HPDE6-E6E7 (cell line): ENCODE measurements around the gene HRAS.
"Not testable (repeated sequence)": the region's sequence is repeated elsewhere in the genome, so short reads cannot be mapped to it uniquely, and the experiment has no call there.

ENCODE experiments used
- DNase-seq: peaks from one replicate; pipeline ENCODE4 v3.0.0; 2011; ENCODE audit warnings: missing footprints; ENCODE audit errors: extremely low spot score

Gene HRAS

GRCh38 chr11:535519-536454, at the start of gene HRAS:
Gene HRAS (minus strand): TSS chr11:535576.
- peak; percentile 97 for DNase-seq

GRCh38 chr11:584287-584686, 48.9 kb upstream of the HRAS start:
- DNase-seq: no peak

GRCh38 chr11:581752-582151, 46.4 kb upstream of the HRAS start:
- DNase-seq: no peak

- DNase-seq: no peak
Observed at GRCh38 chr11:581342-581741, 46.0 kb upstream of the HRAS start.

- DNase-seq: no peak
Observed at GRCh38 chr11:579830-580601, 44.6 kb upstream of the HRAS start.

GRCh38 chr11:578276-579035, 43.1 kb upstream of the HRAS start:
- no peak for DNase-seq

- no peak for DNase-seq
Observed at GRCh38 chr11:577611-577894, 42.2 kb upstream of the HRAS start.

GRCh38 chr11:576811-577610, 41.6 kb upstream of the HRAS start:
- no peak for DNase-seq

- peak; percentile 95 for DNase-seq
Observed at GRCh38 chr11:575996-576768, 40.8 kb upstream of the HRAS start, which contains the start of gene PHRF1. Gene PHRF1 (plus strand): TSS chr11:576470. CDS start chr11:581513, 5,043 bp downstream.

- DNase-seq: peak; percentile 63
Observed at GRCh38 chr11:575313-575995, 40.1 kb upstream of the HRAS start.

- DNase-seq: no peak
Observed at GRCh38 chr11:574632-575312, 39.4 kb upstream of the HRAS start.

- DNase-seq: not testable (repeated sequence)
Observed at GRCh38 chr11:574031-574570, 38.7 kb upstream of the HRAS start.

GRCh38 chr11:573146-573759, 37.9 kb upstream of the HRAS start:
- DNase-seq: no peak

- DNase-seq: no peak
Observed at GRCh38 chr11:571802-572185, 36.4 kb upstream of the HRAS start.

GRCh38 chr11:569158-569885, 33.9 kb upstream of the HRAS start:
- DNase-seq: no peak

GRCh38 chr11:568306-569157, 33.2 kb upstream of the HRAS start:
- peak; percentile 89 for DNase-seq
